Hypothalamus (tissue), 51 donors: ENCODE data around the gene LRMDA.
"Not testable (repeated sequence)": the region's sequence is repeated elsewhere in the genome, so short reads cannot be mapped to it uniquely, and the experiment has no call there.

ENCODE experiments used
- DNase-seq, 51 donors: peaks; one replicate each; lab custom pipeline; 2025; lab: John Stamatoyannopoulos, UW

LRMDA gene

DNA sequence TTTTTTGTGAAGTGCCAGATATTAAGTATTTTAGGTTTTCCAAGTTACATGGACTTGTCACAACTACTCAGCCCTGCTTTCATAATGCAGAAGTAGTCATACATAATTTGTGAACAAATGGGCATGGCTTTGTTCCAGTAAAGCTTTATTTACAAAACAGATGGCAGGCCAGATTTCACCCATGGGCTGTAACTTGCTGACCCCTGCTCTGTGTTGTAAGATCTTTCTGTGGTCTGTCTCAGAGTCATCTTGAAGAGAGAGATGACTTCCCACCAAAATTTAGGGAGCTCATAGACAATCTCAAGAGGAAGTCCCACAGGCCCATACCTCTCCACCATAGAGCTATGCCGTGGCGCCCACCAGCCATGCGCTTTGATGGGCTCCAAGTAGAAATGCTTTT, 616.1 kb downstream of the LRMDA start:
- no peak for DNase-seq

DNA sequence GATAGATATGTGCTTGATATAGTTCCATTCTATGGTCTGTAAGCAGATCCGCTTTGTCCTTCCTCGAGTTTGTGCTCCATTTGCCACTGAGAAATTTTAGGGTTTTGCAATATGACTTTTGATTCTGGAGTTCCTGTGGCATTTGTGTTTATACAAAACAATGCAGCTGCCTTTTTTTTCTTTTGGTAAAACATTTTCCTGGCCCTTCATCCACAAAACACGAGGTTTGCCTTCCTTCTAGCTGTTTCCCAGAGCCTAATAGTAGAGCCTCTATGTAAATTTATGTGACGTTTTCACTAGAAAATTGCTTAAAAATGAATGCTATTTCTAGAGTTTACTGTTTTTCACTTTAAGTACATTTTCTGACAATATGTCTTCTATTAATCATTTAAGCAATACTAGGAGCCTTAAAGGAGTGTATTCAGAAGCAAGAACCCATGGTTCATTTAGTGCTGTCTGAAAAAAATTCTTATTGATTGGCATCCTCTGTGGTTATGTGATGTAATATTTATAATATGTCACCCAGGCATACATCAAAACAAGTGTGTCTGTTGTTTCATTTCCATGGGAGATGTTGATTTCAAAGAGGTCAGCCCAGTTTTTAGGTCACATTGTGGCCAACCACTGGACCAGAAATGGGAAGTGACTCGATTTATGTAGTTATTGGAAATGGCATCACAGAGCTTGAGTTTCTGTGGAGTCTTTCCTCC, 618.3 kb downstream of the LRMDA start:
- DNase-seq, result no peak

DNA sequence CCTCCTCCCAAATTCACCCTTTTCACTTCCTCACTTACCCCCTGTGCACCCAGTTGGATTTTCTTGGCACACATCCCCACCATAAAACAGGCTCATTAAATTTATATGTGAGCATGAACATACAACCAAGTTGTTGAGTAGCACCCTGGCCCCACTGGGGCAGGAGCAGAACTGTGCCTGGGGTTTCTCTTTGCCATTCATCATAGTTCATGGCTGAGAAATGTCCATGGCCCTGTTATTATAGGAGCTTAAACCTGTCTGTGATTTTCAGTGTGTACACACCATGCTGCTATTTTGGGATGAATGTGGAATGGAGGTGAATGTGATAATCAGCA, 618.8 kb downstream of the LRMDA start:
- no peak for DNase-seq

DNA sequence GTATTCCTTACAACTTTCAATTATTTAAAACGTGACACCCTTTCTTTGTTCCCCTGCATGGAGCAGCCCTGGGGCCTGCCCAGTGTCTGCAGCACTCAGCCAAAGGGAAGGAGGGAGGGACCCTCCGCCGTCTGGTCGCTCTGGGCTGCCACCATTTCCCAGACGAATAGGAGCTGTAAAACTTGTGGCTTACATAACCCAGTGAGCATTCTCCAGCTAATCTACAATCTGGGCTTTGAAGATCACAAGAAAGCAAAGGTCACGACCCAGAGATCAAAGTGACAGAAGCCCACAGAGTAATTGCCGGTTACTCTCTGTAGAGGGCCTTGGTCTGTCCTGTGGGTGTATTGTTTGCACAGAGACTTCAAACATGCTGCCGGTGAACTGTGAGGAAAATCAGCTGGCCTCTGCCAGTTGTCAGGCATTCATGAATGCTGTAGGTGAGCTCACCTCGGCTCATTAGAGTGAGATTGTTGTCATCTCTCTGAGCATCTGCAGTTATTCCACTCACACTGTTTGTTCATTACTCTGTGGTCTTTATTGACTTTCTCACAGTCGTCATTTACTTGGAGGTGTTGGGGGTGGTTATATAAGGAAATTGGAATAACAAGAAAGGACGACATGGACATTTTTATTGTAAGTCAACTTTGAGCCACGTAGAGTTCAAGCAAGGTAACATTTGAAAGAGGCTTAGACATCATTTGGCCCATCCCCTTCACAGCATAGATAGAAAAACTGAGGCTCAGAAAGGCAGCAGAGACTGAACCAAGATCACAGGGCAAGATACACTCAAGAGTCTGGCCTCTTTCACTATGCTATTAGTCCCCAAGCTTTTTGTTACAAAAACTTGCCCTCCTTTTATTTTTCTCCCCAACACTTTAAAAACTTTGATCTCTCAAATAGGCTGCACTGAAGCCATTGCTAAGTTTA, 619.8 kb downstream of the LRMDA start:
- DNase-seq, result no peak

DNA sequence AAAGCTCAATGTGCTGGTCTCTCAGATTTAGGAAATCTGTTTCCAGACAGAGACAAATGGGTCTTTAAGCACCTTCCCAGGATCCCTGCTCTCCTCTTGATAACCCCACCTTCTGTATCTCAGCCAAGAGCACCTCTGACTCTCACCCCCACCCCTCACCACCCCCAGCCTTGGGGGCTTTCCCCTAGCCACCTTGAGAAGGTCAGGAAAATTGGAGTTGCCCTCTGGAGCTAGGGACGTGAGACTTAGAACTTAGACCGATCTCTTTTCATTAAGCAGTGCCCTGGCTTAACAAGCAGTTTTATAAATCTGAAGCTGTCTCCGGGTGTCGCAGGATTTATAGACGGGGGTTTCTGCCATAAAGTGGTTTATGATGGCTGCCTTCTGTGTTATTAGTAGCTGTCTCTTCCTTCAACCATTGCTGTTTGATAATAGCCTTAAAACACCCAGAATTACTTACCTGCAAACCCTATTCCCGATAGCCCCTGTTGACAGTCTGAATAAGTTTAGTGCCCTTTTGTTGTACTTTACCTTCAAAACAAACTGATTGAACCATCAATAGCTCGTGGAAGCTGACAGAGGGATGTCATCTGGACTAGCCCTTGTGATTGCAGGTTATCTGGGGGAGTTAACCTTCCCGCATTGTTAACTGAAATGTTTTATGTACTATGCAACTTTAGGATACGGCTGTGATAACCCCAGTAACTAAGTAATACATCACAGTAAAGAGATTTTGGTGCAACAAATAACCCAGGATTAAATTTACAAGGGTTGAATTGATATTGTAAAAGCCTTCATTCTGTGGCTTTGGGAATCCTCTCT, 621.5 kb downstream of the LRMDA start:
- DNase-seq, result no peak

DNA sequence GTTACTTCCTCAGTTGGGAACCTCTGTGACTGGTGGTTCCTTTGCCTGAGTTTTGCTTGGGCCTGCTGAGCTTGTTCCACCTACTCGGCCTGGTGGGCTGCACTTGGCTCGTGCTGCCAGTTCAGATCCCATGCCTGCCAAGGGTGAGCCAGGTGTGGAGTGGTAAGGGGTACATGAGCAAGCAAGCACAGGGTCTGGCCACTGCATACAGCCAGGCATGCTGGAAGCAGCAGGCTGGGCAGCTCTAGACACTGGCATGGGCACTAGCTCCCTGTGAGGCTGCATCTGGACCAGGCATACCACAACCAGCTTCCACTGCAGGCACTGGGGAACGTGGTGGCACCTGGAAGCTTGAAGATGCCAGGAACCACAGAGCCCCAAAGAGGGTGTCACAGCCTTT, 624.0 kb downstream of the LRMDA start:
- no peak for DNase-seq

DNA sequence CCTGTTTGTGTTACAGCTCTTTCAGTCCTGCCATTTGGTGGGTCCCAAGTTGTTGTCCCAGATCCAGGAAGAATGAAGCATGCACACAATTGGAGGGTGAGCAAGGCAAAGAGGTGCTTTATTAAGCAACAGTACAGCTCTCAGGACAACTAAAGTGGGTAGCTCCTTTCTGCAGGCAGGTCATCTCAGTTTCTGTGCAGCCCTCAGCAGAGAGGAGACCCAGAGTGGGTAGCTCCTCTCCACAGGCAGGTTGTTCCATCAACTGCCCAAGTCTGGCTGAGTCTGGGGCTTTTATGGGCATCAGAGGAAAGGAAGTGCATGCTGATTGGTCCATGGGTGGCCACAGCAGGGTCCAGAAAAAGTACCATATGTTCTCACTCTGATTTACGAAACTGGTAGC, 624.5 kb downstream of the LRMDA start:
- DNase-seq, result no peak

DNA sequence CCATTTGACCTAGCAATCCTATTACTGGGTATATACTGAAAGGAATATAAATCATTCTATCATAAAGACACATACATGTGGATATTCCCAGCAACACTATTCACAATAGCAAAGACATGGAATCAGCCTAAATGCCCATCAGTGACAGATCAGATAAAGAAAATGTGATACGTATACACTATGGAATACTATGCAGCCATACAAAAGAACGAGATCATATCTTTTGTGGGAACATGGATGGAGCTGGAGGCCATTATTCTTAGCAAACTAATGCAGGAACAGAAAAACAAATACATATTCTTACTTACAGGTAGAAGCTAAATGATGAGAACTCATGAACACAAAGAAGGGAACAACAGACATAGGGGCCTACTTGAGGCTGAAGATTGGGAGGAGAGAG, 629.6 kb downstream of the LRMDA start:
- DNase-seq, result not testable (repeated sequence)

DNA sequence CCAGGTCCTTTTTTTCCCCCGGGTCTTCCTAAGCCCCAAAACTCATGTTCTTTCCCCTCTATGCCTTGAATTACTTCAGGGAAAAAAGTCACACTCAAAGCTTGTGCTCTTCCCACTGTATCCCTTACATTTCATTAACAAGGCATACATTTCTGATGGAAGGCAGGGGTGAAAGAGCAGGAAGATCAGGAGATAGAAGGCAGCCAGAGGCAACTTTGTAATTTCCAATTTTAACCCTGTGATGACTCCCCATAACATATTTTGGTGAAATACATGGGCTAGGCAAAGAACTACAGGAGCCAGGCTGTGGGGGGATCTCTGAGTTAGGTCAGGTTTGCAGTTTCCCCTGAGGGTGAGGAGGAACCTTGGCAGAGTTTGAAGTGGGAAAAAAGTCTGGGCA, 635.0 kb downstream of the LRMDA start:
- no peak for DNase-seq

DNA sequence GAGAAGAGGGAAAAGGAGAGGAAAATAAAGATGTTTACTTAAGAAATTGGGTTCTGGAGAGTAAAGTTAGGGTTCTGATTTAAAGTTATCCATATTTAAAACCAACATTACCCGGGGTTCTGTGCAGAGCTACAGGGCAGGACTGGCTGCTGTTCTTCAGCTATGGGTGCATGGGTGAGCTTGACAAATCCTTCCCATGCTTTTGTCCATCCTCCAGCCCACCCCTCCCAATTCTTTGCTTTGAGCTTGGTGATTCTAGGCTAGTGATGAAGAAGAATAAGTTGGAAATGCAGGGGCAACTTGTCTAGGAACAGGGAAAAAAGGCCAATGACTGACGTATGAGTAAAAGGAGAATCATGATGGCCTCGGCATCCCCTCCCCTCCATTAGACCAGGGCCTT, 636.0 kb downstream of the LRMDA start:
- no peak for DNase-seq

DNA sequence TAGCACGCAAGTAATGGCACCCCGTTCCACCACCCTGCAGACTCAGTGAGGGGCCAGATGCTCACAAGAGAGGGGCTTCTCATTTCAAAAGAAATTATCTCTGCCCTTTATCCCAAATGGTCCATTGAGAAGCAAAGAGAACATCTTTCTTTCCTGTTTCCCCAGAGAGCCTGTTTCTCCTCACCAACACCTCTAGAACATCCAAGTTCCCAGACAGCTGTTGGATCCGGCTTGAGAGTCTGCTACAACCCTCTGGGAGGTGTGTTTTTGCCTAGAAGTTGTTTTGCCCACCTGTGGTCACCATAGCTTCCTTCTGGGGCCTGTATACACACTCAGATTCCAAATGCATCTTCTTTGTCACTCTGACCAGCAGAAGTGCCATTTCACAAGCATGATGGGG, 637.4 kb downstream of the LRMDA start:
- DNase-seq, result no peak

DNA sequence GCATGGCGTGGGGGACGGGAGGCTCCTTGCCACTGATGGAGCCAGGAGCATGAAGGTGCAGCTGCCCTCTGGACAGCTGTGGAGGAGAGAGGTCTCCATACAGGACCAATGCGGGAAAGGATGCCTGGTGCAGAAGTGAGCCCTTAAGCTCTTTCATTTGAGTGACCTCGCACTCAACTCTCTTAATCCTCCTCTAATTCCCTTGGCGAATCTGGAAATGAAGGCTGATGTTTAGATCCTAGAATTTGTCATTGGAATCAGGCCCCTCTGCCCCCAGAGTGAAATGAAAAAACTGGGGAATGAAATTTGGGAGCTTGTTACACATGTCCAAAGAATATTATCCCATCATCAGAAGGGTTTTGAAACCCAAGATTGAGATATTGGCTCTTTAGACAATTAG, 639.5 kb downstream of the LRMDA start:
- DNase-seq, result no peak

DNA sequence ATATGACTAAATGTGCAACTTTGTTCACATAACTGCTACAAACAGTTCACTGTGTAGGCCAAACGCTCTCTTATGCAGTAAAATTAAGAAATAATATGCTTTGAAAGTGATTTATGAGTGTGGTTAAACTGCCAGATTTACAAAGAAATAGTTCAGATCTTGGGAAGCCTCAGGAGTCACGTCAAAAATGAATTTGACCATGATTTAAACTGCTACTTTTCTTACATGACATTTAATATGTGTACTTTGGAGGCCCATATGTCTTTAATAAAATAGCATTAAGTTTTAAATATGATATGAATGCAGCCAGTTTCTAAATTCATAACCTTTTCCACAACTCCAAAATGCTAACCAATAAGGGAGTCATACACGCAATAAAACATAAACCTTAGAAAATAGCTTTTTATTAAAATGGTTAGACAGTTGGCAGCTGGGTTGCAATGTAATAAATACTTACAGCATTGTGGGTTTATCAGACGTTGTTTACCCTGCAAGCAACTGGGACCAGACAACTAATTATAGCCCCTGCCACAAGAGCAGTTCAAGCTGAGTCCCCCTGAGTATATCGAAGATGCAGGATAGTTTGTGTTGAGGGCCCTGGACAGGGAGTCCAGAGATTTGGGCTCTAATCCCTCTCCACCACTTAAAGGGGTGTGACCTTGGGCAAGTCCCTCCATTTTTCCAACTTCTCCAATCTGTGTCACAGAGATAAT, 640.4 kb downstream of the LRMDA start:
- DNase-seq, result no peak

DNA sequence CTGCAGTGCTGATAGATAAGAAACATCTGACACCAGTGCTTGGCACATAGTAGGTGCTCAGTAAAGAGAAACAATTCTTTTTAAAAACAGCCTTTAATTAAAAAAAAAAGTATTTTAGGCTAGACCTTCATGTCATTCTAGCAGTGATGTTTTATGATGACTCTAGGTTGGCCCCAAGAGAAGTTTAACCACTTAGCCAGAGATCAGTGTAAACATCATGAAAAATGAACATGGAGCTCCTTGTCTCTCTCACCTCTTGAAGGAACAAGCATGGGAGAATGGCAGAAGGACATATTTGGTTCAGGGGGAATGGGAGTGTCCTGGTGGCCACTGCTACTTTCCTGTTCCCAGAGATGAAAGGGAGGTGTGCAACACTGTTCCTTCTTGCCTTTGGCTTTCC, 641.0 kb downstream of the LRMDA start:
- no peak for DNase-seq

DNA sequence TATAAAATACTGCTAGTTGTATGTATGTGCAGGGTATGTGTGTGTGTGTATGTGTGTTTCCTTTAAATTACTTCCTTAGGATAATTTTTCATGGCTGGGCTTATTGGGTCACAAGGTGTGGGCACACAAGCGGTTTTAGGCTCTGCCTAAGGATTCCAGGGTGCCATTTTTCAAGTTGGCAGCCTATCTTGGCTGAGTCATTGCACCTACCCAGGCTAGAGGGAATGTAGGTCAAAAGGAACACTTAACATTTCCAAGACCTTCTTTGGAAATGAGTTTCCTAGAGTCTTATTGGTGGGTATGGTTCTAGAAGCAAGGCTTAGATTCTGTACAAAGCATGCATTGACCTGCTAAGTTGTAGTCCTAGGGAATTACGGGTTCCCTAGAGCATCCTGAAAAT, 642.1 kb downstream of the LRMDA start:
- no peak for DNase-seq

DNA sequence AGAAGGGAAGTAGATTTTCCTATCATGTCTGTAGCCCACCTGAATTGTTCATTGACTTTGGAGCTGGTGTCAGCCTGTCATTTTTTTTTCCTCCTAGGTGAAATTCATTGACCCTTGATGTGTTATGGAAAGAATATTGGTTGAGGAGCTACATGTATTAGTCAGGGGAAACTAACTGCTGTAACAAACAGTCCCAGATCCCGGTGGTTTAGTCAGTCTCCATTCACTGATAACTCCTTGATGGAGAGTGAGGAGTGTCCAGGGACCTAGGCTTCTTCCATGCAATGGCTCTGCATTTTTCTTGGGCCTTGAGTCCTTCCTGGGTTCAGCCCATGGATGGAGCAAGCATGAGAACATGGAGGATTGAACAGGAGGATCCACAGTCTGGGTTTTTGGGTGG, 643.2 kb downstream of the LRMDA start:
- no peak for DNase-seq

DNA sequence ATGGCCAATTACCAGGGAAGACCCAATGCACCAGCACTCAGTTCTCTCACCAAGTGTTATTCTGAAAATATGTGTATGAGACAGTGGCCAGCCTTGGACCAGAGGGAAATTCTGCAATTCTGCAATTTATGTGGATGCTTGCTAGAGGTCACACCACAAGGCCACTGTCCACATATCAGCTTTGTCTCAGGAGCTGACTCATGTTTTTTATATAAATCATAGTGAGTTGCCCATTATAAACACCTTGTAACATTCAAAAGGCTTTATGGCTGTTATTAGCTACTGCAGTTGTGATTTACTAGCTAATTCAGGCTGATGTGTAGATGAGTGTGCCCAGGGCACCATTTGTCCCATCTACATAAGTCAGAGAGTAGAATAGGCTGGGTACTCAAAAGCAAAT, 649.0 kb downstream of the LRMDA start:
- DNase-seq, result no peak

DNA sequence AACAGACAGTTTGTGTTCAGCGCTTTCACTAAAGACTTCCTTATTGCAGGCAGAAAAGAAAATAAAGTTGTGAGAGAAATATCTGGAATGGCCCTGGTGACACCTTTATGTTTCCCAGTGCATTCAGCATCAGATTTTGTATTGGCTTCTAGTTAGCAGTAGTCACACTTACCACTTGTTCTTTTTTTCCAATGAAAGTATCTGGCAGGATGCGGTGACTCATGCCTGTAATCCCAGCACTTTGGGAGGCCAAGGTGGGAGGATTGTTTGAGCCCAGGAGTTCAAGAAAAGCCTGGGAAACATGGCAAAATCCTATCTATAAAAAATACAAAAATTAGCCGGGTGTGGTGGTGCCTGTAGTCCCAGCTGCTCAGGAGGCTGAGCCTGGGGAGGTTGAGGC, 649.6 kb downstream of the LRMDA start:
- DNase-seq, result no peak

DNA sequence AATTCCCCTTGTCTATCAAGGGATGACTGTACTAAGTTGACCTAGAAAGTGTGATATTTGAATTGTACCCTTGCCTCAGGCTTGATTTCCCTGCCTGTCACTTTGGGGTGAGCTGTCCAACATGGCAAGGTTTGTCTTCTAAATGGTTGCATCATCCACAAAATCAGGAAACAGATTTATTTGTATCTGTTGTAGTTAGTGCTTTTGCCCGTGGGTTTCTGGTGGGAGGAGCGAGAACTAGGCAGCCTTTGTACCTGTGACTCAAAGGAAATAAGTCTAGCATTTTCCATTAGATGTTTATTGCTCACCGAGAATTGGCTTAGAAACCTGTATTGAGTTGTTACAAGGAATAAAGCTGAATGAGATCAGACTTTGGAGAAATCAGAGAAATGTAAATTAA, 650.8 kb downstream of the LRMDA start:
- DNase-seq, result no peak

DNA sequence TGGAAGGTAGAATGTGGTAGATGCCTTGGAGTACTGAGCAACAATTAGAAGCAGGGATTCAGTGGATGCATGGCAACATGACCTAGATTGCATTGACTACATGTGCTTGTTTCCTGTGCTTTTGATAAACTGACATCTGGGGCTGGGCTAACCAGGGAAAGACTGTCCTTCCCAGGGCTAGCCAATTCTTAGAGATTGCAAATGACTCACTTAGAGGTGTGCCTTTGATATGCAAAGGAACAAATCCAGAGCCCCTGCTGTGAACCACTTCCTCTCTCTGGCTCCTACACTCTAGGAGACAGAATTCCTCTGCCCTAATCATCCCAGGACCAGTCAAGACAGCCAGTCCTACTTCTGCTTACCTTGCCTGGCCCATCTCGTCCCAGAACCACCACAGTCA, 651.5 kb downstream of the LRMDA start:
- DNase-seq, result no peak
